ENCODE measurements around the gene SNAPC2.

Gene SNAPC2

DNA sequence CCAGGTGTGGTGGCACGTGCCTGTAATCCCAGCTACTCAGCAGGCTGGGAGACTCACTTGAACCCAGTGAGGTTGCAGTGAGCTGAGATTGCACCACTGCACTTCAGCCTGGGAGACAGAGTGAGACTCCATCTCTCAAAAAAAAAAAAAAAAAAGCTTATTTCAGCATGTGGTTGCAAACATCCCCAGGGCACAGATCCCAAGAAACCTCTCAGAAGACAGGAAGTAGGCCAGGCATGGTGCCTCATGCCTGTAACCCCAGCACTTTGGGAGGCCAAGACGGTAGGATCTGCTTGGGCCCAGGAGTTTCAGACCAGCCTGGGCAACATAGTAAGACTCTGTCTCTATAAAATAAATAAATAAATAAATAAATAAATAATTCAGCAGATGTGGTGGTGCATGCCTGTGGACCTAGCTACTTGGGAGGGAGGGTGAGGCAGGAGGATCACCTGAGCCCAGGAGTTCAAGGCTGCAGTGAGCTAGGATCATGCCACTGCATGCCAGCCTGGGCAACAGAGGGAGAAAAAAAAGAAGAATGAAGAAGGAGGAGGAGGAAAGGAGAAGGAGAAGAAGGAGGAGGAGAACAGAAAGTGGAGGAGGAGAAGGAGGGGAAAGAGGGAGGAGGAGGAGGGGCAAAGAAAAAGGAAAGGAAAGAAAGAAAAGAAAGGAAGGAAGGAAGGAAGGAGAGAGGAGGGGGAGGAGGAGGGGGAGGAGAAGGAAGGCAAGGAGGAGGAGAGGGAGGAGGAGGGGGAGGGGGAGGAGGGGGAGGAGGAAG is 36.2 kb upstream of the SNAPC2 start:
- TF ChIP-seq, protein P1, sequence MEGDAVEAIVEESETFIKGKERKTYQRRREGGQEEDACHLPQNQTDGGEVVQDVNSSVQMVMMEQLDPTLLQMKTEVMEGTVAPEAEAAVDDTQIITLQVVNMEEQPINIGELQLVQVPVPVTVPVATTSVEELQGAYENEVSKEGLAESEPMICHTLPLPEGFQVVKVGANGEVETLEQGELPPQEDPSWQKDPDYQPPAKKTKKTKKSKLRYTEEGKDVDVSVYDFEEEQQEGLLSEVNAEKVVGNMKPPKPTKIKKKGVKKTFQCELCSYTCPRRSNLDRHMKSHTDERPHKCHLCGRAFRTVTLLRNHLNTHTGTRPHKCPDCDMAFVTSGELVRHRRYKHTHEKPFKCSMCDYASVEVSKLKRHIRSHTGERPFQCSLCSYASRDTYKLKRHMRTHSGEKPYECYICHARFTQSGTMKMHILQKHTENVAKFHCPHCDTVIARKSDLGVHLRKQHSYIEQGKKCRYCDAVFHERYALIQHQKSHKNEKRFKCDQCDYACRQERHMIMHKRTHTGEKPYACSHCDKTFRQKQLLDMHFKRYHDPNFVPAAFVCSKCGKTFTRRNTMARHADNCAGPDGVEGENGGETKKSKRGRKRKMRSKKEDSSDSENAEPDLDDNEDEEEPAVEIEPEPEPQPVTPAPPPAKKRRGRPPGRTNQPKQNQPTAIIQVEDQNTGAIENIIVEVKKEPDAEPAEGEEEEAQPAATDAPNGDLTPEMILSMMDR (IDR thresholded peaks at IDR 0.05): no peak

DNA sequence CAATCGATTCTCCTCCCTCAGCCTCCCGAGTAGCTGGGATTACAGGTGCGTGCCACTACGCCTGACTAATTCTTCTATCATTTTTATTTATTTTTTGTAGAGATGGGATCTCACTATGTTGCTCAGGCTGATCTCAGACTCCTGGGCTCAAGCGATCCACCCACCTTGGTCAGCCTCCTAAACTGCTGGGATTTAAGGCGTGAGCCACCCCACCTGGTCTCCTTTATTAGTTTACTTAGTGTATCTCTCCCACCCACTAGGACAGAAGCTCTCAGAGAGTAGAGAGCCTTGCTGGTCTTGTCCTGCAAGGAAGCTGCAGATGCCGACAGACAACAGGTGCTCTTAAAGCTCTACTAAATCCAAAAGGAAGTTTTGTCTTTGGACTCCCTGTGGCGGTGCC is 34.3 kb upstream of the SNAPC2 start:
- TF ChIP-seq, protein P1 (IDR thresholded peaks at IDR 0.05): no peak

GRCh38 chr19:7887408-7888144 is 32.6 kb upstream of the SNAPC2 start:
- TF ChIP-seq, protein P1 (IDR thresholded peaks at IDR 0.05): no peak

DNA sequence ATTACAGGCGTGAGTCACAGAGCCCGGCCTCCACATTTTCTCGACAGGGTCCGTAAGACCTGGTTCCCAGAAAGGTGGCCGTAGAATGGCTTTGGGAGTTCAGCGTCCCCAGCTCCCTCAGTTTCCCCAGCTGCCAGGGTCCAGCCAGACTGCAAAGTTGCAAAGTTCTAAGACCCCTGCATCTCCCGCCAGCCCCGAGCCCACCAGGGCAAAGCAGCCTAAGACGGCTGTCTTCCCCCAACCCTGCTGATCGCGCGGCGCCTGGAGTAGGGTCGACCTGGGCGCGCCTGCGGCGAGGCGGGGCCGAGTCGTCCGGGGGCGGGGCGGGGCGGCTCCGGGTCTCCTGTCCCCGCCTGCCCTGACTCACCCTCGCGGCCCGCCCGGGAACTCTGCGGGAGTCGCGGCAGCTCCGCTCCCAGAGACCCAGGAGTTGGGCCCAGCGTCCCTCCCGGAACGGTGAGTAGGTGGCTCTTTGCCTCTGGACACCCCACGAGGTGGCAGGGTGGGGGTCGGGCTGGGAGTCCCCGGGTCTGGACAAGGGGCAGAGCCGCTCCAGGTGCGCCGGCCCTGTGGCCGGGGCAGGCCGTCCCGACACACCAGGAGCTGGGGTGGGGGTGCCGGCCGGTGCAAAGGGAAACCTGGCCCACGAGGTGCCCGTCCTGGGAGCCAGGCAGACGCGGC is 31.9 kb upstream of the SNAPC2 start, which contains the start of gene LRRC8E:
Gene LRRC8E (plus strand): TSS at position 366 of the 681 bp plus-strand sequence. CDS start 7,094 bp downstream, outside the sequence.
- TF ChIP-seq, protein P1 (IDR thresholded peaks at IDR 0.05): no peak

DNA sequence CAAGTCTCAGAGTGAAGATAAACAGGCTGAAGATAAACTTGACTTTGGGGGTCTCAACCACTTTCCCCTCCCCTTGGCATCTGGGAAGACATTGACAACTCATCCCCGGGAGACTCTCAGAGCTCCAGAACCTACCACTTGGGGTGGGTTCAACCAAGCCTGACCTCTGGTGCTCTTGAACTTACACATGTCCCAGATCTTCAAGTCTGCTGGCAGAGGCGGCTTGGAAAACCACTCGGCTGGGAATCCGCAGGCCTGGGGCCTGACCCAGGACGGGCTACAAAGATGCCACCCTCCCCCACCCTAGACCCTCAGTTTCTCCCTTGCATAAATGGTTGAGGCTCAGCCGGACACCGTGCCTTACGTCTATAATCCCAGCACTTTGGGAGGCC is 31.3 kb upstream of the SNAPC2 start:
- TF ChIP-seq, protein P1 (IDR thresholded peaks at IDR 0.05): no peak

DNA sequence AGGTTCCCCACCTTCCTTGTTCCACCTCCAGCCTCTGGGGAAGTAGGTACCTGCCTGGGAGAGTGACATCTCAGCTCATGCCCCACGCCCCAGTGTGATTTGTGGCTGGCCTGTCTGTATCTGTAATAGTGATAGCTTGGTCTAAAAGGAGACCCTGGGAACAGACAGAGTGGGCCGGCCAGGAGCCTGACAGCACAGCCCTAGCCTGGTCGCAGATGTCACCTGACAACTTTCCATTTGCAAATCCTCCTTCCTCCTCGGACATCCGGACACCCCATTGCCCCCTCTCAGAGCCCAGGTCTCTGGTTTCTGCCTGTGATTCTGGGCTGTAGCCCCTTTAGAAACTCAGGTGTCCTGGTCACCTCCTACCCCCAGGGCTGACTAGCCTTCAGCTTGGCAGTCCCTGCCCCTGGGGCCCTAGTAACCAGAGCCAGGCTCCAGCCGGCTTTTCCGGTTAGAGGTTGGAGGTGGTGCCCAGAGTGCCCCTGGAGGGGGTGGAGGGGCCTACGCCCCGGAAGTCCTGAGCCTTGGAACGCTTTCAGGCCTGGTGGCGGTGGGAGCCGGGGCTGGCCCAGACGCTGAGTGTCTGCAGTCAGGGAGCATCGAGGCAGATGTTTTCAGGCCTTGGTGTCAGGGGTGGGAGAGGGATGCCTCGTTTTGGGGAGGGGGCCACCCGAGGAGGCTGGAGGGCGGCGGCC is 25.4 kb upstream of the SNAPC2 start:
- TF ChIP-seq, protein P1 (IDR thresholded peaks at IDR 0.05): no peak

- TF ChIP-seq, protein P1 (IDR thresholded peaks at IDR 0.05): no peak
These were observed 24.6 kb upstream of the SNAPC2 start for GRCh38 chr19:7895565-7895964.

Data from LNCAP (cell line).